Stimulated activated CD8-positive, alpha-beta memory T cell treated with anti-CD3 and anti-CD28 coated beads, Interleukin-4, amount 100 ng/mL, for 48 hours (primary cell): ENCODE data around the gene FADD.
"Not testable (repeated sequence)": the region's sequence is repeated elsewhere in the genome, so short reads cannot be mapped to it uniquely, and the experiment has no call there.

ENCODE experiments used
- DNase-seq: peaks from one replicate; pipeline ENCODE4 v3.0.0-alpha.2; 2020

FADD gene

DNA sequence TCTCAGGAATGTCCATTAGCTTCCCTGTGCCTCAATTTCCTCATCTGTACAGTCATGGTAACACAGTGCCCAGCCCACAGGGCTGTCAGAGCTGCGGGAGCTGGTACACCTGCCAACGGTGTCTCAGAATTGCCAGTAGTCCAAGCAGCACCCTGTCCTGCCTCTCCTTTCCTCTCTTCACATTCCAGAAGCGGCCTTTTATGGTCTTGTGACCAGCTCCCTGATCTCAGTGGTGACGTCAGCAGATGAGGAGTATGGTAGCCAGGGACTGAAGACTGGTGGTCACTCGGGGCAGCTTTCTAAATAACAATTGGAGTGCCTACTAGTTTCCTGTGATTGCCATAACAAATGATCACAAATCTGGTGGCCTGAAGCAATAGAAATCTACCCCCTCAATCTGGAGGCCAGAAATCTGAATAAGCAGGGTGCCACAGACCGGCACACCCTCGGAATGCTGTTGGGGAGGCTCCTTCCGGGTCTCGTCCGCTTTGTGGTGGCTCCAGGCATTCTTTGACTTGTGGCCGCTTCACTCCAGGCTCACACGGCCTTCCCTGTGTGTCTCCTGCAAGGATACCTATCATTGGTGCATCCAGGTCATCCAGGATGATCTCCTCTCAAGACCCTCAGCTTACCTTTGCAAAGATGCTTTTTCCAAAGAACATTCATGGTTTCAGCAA, 2.1 kb downstream of the FADD start:
- no peak for DNase-seq

- DNase-seq, result no peak
Observed at GRCh38 chr11:70205766-70206165, 2.7 kb downstream of the FADD start.

GRCh38 chr11:70206226-70206981, 3.3 kb downstream of the FADD start:
- no peak for DNase-seq

- DNase-seq, result no peak
Observed at GRCh38 chr11:70206982-70207376, 3.9 kb downstream of the FADD start.

DNA sequence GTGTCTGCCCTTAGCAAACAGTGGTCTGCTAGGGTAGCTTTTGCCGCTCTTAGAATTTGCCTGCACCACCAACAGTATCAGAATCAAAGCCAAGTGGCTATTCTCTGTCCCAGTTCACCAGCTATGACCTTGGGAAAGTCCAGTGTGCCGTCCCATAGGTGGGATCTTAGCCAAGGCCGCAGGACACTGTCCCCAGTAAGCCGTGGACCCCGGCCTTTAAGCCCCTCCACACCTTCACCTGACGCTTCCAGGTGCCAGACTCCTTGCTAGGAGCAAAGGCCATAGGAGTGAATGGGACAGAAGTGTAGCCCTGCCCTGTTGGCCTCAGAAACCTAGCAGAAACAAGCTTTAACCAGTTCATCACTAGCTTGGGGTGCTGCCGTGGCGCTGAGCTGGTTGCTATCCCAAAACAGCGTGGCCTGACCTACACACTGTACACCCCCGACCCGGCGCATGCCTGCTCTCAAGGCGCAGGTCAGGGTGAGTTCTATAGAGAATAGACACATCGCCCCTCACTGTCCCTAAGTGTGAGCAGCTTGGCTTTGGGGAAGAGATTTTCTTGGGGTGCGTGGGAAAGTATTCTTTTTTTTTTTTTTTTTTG, 4.5 kb downstream of the FADD start:
- no peak for DNase-seq

DNA sequence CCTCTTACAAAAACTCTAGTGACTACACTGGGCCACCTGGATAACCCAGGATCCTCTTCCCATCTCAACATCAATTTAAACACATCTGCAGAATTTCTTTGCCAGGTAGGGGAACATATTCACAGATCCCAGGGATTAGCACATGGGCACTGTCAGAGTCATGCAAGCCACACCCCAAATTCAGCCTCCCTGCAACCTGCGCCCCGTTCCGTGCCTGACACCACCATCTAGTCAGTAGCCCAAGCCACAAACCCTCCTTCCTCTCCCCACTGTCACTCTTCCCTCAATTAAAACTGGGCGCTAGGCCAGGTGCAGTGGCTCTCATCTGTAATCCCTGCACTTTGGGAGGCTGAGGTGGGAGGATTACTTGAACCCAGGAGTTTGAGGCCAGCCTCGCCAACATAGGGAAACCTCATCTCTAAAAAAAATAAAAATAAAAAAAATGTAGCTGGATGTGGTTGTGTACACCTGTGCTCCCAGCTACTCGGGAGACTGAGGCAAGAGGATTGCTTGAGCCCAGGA, 6.4 kb downstream of the FADD start:
- DNase-seq, result no peak

DNA sequence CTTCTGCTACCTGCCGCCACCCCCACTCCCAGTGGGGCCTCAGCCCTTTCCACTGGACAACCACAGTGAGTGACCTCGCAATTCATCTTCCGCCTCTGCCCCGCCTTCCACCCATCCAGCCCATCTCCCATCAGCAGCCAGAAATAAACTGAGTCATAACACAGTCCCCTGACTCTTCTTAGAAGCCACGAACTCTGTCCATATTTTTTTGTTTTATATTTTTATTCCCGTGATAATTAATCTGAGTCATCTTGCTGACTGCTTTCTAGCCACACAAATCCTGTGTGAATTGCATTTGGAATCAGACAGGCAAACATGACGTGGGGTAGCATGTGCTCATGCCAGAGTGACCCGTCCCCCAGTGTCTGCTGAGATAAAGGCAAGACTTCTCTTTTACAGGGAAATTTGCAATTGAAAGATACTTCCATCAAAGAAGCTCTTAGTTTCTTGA, 7.0 kb downstream of the FADD start:
- no peak for DNase-seq

DNA sequence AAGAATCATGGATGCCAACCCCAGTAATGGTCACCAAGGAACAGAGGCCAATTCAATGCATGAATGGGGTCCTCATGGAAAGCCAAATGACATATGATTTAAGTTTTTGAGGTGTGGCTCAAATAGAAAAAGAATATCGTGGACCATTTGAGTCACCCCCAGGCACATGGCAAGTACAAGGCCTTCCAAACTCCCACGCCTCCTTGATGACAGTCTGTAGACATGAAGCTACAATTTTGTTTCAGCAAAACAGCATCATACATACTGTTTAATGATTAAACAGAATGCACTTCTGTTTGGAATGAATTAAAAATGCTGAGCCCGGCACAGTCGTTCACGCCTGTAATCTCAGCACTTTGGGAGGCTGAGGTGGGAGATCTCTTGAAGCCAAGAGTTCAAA, 7.4 kb downstream of the FADD start:
- no peak for DNase-seq

- DNase-seq, result no peak
Observed at GRCh38 chr11:70212227-70212811, 9.2 kb downstream of the FADD start.

DNA sequence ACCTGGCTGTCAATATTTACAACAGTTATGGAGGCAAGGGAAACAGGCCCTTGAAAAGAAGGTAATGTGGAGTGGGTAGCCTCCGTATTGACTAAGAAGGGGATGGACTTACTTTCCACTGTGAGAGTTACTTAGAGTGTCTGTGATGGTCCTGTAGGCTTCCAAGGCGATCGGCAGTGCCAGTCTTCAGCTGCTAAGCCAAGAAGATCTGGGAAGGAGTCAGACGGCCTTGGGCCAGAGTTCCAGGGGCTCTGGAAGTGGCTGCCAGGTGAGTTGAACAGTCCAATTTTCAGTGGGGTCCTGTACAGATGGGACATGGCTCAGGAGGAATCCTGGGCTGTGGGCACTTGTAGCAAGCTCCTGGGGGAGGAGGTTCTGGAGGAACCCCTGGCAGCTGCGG, 14.3 kb downstream of the FADD start:
- not testable (repeated sequence) for DNase-seq

DNA sequence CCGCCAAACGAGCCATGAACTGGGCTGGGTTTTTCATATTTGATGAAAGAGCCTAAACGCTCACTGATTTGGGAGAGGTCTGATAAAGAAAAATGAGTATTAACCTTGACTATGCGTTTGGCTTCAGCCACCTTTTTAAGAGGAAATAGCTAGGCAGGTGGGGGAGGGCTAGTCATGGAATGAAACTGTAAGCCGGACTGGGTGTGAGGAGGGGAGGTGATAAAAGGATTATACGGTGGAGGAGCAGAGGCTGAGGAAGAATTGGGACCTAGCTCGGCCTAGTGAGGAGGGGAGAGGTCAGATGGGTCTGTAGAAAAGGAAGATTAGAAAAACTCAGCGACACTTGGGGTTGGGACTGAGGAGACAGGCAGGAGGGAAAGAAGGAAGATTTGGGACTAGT, 15.0 kb downstream of the FADD start:
- not testable (repeated sequence) for DNase-seq

DNA sequence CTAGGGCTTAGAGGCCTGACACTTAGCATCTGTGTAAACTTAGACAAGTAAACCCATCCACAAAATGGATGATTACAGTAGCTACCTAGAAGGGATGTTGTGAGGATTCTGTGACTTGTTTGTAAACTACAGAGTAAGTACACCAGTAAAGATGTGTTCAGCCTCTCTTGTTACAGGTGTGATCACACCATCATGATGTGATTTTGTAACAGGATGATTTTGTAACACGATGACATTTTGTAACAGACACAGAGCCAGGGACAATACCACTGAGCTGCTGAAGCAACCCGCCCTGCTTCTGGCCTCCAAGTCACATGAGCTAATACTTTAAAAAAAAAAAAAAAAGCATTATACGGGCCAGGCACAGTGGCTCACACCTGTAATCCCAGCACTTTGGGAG, 17.0 kb downstream of the FADD start:
- DNase-seq, result no peak

GRCh38 chr11:70220920-70221319, 17.8 kb downstream of the FADD start:
- no peak for DNase-seq

DNA sequence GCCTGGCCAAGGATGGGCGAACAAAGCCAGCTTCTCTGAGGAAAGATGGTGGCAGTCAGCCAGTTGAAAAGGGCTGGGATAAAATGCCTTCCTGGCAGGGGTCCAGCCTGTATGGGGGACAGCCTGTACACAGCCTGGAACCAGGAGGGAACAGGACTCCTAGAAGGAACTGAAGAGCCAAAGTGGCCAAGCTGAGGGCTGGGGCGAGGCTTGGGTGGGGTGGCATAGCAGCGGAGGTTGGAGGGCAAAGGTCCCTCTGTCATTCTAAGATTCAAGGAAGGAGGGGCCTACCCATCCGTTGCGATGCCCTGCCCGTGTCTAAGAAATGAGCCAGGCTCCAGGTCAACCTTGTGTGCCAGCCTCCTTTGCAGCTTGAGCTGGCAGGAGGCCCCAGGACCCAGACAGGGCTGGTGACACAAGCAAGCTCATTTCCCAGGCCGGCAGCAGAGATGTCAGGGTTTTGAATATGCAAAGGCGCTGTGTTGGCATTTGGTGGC, 22.6 kb downstream of the FADD start:
- DNase-seq, result no peak

GRCh38 chr11:70226183-70226582, 23.1 kb downstream of the FADD start:
- no peak for DNase-seq

DNA sequence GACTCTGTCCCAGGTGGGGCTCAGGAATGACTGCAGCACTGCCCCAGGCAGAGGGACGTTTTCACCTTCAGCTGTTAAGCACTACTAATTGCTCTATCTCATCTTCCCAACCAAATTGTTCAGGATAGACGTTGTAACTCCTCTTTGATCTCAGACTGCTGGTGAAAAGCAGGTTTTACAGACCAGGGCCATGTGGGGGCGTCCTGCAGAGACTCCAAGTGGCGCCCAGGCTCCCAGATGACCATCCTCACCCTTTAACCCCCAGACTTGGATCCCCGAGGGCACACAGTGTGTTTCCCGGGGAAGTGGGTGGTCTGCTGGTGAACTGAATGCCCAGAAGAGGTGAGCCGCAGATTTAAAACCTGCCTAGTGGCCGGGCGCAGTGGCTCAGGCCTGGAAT, 23.9 kb downstream of the FADD start:
- DNase-seq, result no peak

DNA sequence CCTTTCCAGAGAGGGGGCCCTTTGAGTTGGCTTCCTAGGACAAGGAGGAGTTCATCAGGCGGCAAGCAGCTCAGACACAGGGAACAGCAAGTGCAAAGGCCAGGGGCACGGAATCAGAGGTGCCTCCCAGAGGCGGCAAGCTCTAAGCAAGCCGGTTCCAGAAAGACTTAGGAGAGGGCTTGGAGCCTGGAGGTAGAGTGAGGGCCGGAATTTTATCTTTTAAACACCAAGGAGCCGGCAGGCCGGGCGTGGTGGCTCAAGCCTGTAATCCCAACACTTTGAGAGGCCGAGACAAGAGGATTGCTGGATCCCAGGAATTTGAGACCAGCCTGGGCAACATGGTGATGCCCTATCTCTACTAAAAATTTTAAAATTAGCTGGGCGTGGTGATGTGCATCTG, 26.6 kb downstream of the FADD start:
- no peak for DNase-seq

DNA sequence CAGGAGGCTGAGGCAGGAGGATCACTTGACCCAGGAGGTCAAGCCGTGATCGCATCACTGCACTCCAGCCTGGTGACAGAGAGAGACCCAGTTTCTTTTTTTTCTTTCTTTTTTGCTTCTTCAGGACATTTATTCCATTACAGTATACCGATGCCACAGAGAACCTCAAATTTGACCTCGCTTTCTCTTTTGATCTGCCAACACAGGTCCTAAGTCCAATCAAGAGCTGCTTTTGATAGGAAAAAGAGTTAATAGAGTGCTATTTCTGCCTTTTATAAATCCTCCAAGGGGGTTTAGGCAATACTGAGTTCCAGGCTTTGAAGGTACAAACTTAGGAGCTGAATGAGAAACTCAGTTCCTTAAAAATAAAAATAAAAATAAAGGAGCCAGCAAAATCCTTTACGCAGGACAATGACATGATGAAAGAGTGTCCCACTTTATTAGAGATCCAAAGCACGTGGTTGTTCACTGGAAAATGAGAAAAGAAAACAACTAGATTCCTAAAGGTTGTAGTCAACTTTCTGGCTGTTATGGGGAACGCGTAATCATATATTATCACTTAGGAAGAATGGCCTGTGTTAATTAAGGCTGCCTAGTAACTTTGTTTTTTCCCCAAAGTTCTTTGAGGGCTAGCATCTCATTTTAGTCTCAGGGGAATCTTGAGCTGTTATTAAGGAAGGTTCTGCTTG, 27.2 kb downstream of the FADD start:
- no peak for DNase-seq

DNA sequence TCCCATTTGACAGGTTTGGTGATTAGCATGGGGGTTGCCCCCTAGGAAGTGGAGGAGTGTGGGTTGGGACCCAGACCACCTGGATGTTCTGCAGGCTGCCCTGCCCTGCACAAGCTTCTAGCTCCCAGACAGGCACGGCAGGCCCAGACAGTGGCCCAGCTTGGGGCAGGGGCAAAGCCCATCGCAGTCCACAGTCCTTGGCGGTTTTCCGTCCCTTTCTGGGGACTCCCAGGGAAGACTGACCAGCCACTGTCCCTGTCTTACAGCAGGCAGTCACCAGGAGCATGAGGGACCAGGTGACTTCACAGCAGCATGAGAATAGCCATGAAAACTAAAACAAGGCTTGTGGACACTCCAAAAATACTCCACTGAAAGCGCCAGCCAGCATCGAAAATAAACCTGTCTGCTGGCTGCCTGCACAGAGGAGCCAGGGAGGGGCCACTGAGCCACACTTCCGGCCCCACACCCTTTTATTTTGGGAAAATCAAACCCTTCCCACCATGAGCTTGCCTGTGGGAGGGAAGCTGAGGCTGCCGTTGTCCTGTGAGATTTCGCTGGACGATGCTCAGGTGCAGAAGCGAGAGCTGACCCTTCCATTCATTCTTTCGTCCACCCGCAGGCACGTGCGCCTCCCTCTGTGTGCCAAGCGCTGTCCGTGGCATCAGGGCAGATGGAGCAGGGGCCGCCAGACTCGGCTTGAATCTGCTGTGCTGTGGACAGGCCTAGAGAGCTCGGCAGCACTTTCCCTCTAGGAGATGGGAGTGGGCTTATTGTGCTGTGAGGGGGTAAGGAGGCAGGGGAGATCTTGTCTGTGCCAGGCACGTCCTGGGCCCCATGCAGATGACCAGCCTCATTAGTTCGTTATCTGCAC, 28.0 kb downstream of the FADD start:
- DNase-seq, result no peak

- no peak for DNase-seq
Observed at GRCh38 chr11:70233034-70233433, 29.9 kb downstream of the FADD start.

- DNase-seq, result no peak
Observed at GRCh38 chr11:70233511-70233934, 30.4 kb downstream of the FADD start.

DNA sequence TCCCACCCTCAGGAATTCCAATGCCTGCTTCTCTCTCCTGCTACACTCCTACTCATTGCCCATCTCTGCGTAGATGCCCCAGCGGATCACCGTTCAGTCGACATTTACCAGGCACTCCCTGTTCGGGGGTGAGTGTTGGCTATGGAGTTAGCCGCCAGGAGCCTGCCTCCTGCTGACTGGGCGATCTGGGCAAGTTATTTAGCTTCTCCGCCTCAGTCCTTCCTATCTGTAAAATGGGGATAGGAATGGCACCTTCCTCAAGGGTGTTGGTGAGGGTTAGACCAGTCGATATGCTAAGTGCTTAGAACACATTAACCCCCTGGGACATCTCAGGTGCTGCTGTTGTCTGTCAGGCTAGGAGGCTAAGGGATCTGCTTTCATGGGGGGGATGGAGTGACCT, 30.9 kb downstream of the FADD start:
- DNase-seq, result no peak
